B cell (primary cell): ENCODE data around the gene GAPVD1. TPM values are rescaled to one million over a fixed set of nuclear protein-coding genes. Genes with fewer than 3 reads are reported as not detected.

Source experiments
- ATAC-seq: fragments of 200-7000 bp; cut with Tn5 transposase; one replicate; pipeline ENCODE4 v1.10.0; 2021; ENCODE audit warnings: low read depth, mild to moderate bottlenecking, moderate number of reproducible peaks, moderate library complexity
- CTCF ChIA-PET: fragments of 350-600 bp; sonication (Branson Sonifier 250); formaldehyde crosslinking; loops from one replicate; lab custom pipeline; 2021; ENCODE audit warnings: antibody characterized with exemption, inconsistent platforms; lab: Charles Lee
- POLR2A ChIA-PET: fragments of 350-600 bp; sonication (Branson Sonifier 250); formaldehyde crosslinking; loops from one replicate; lab custom pipeline; 2021; ENCODE audit warnings: antibody characterized with exemption; lab: Charles Lee
- DNase-seq: peaks from one replicate; pipeline ENCODE4 v3.0.0; 2013
- H2AFZ ChIP-seq: 2 replicates; pipeline ENCODE4 v1.6.1; 2012; ENCODE audit warnings: mild to moderate bottlenecking, low read depth, low read length; ENCODE audit not compliant: insufficient read depth, poor library complexity, severe bottlenecking
- H3K27ac ChIP-seq, 2 donors: 1 replicate in 1 of 2; 2 replicates in 1 of 2; pipeline ENCODE4 v1.5.1; 2012 to 2013; ENCODE audit warnings: low read length in 2 of 2, mild to moderate bottlenecking in 2 of 2, moderate library complexity in 1 of 2
- H3K27me3 ChIP-seq, 4 experiments: fragments of 200-600 bp in 1 of 4; sonication (generic) in 1 of 4; replicated peaks in 1 of 4; 1 replicate in 2 of 4; 2 replicates in 2 of 4; pipeline versions ENCODE4 v1.6.1 to v1.7.0; 2013 to 2016; ENCODE audit warnings: low read length in 3 of 4, mild to moderate bottlenecking in 2 of 4, mixed read lengths in 1 of 4, moderate library complexity in 1 of 4; ENCODE audit not compliant: insufficient read depth in 4 of 4, control insufficient read depth in 3 of 4; ENCODE audit errors: control extremely low read depth in 1 of 4
- H3K36me3 ChIP-seq, 2 experiments: replicated peaks in 1 of 2; 1 replicate in 1 of 2; 2 replicates in 1 of 2; pipeline versions ENCODE4 v1.6.1 to v1.7.1; 2013; ENCODE audit warnings: low read length in 1 of 2; ENCODE audit not compliant: insufficient read depth in 2 of 2, control insufficient read depth in 1 of 2; ENCODE audit errors: control extremely low read depth in 1 of 2, extremely low read depth in 1 of 2
- H3K4me1 ChIP-seq, 2 donors: fragments of 200-600 bp in 1 of 2; sonication (generic) in 1 of 2; 1 replicate in 1 of 2; 2 replicates in 1 of 2; pipeline versions ENCODE4 v1.5.1 to v1.6.1; 2013 to 2017; ENCODE audit warnings: low read length in 2 of 2; ENCODE audit not compliant: control insufficient read depth in 2 of 2, insufficient read depth in 2 of 2
- H3K4me2 ChIP-seq: replicated peaks from 2 replicates; pipeline ENCODE3; 2012; ENCODE audit warnings: mild to moderate bottlenecking, low read depth, low read length; ENCODE audit not compliant: poor library complexity, severe bottlenecking
- H3K4me3 ChIP-seq, 5 experiments: fragments of 200-600 bp in 1 of 5; sonication (generic) in 1 of 5; 1 replicate in 3 of 5; 2 replicates in 2 of 5; pipeline versions ENCODE4 v1.5.1 to v1.7.0; 2011 to 2016; ENCODE audit warnings: low read length in 4 of 5, mild to moderate bottlenecking in 4 of 5, low read depth in 2 of 5, control low read depth in 1 of 5, moderate library complexity in 1 of 5; ENCODE audit not compliant: insufficient read depth in 1 of 5; ENCODE audit errors: control extremely low read depth in 1 of 5, extremely low read depth in 1 of 5
- H3K79me2 ChIP-seq: fragments of 200-600 bp; sonication (generic); one replicate; pipeline ENCODE4 v1.6.0; 2016; ENCODE audit warnings: low read length; ENCODE audit not compliant: control insufficient read depth, insufficient read depth
- H3K9ac ChIP-seq: fragments of 200-600 bp; sonication (generic); 2 replicates; pipeline ENCODE4 v1.6.1; 2017; ENCODE audit warnings: mild to moderate bottlenecking, low read length, moderate library complexity
- H3K9me3 ChIP-seq, 3 donors: one replicate each; pipeline versions ENCODE4 v1.6.1 to v1.7.1; 2013; ENCODE audit warnings: low read length in 2 of 3; ENCODE audit not compliant: control insufficient read depth in 2 of 3, insufficient read depth in 1 of 3; ENCODE audit errors: control extremely low read depth in 1 of 3
- H4K20me1 ChIP-seq: 2 replicates; pipeline ENCODE4 v1.6.0; 2012; ENCODE audit warnings: mild to moderate bottlenecking, low read length; ENCODE audit not compliant: insufficient read depth, control insufficient read depth, poor library complexity, severe bottlenecking
- H3K27ac Mint-ChIP-seq: one replicate; pipeline ENCODE4 v1.8.0; 2021; ENCODE audit warnings: mixed read lengths
- H3K27me3 Mint-ChIP-seq: one replicate; pipeline ENCODE4 v1.8.0; 2021; ENCODE audit warnings: mixed read lengths
- H3K4me1 Mint-ChIP-seq: one replicate; pipeline ENCODE4 v1.8.0; 2021; ENCODE audit warnings: mixed read lengths
- H3K4me3 Mint-ChIP-seq: one replicate; pipeline ENCODE4 v1.8.0; 2021; ENCODE audit warnings: mixed read lengths
- H3K9me3 Mint-ChIP-seq: one replicate; pipeline ENCODE4 v1.8.0; 2022; ENCODE audit warnings: mixed read lengths; ENCODE audit not compliant: insufficient read depth
- CTCF ChIP-seq: fragments of 200-600 bp; IDR thresholded peaks from one replicate; pipeline ENCODE4 v1.8.0; 2022; ENCODE audit warnings: antibody characterized with exemption, mild to moderate bottlenecking
- EZH2 ChIP-seq: IDR thresholded peaks from 2 replicates; pipeline ENCODE4 v1.6.1; 2012; ENCODE audit warnings: borderline replicate concordance, low read depth, mild to moderate bottlenecking, moderate library complexity, low read length; ENCODE audit not compliant: insufficient read depth, poor library complexity, severe bottlenecking
- WGBS: methylation state at CpG from one replicate; pipeline ENCODE4 v1.1.5; 2013; ENCODE audit warnings: missing lambda C conversion rate; ENCODE audit not compliant: insufficient coverage; 5-methylcytosine and 5-hydroxymethylcytosine counted together
- intact Hi-C: fragments of 100-400 bp; cut with micrococcal nuclease; formaldehyde crosslinking; loops from one replicate; pipeline ENCODE4 v1.10.0; 2022
- polyA plus RNA-seq: library from polyadenylated mRNA; depleted of rRNA; stranded (reverse); fragments of >200 nt; gene quantifications from 2 replicates; pipeline ENCODE4 v1.2.3, GENCODE V29; 2012
- total RNA-seq, 2 donors: library from RNA; stranded (reverse); fragments of 120-200 nt in 1 of 2; gene quantifications; 1 replicate in 1 of 2; 2 replicates in 1 of 2; pipeline versions ENCODE4 v1.2.3 to v1.2.4, GENCODE V29; 2013 to 2022

The GAPVD1 gene
- total and polyA plus RNA-seq, 2 donors (not counting 1 experiment from before 2014, with no cell fraction given) = 11.8 to 61.2 TPM

GRCh38 chr9:125377584-125378250, 116.1 kb downstream of the GAPVD1 start:
- peaks cover 7% of the 10 kb centered on the region for H3K27me3 Mint-ChIP-seq
- H3K27ac Mint-ChIP-seq = no peak overlapping the region
- H3K4me3 Mint-ChIP-seq = no peak overlapping the region
- peaks cover 7 to 10% of the 10 kb centered on the region in 2 donors for H3K4me1 ChIP-seq
- ATAC-seq (no peak), DNase-seq (no peak)
- H3K4me3 ChIP-seq = no peak overlapping the region
- H3K27ac ChIP-seq = no peak overlapping the region
- intact Hi-C loops = no loop called here
- peaks cover 7% of the 10 kb centered on the region for H3K4me1 Mint-ChIP-seq
- H3K9ac ChIP-seq = no peak overlapping the region
- H3K36me3 ChIP-seq = no peaks in the 10 kb centered on the region
- CTCF ChIA-PET = interaction anchor here (1.5 to 2.6 kb wide), 2 partner anchors 9 to 16 kb away, joined by 3 to 7 read pairs; no protein-coding TSS in a partner anchor
- peaks cover 0 to 32% (median 3%) of the 10 kb centered on the region in 4 experiments for H3K27me3 ChIP-seq
- no peaks in the 10 kb centered on the region for H4K20me1 ChIP-seq
- 68% methylated on average over 8 of the region's 8 CpGs for WGBS
- no peak for TF ChIP-seq CTCF
- TF ChIP-seq EZH2 = no peak
- POLR2A ChIA-PET = no interaction called here
- H3K9me3 ChIP-seq = no peaks in the 10 kb centered on the region
- H3K79me2 ChIP-seq = no peaks in the 10 kb centered on the region
- no peak overlapping the region for H2AFZ ChIP-seq
- H3K9me3 Mint-ChIP-seq = no peaks in the 10 kb centered on the region
- H3K4me2 ChIP-seq = no peak overlapping the region

- H3K4me1 Mint-ChIP-seq = peaks cover 7% of the 10 kb centered on the region
- no peak overlapping the region for H3K27ac ChIP-seq
- DNase-seq (no peak), ATAC-seq (no peak)
- CTCF ChIA-PET = interaction anchor here (2.6 kb wide), 1 partner anchor 10 kb away, joined by 7 read pairs; no protein-coding TSS in a partner anchor
- H3K79me2 ChIP-seq = no peaks in the 10 kb centered on the region
- peaks cover 0 to 32% (median 3%) of the 10 kb centered on the region in 4 experiments for H3K27me3 ChIP-seq
- no peak overlapping the region for H3K9ac ChIP-seq
- H3K4me3 Mint-ChIP-seq = no peak overlapping the region
- POLR2A ChIA-PET = no interaction called here
- WGBS = 87% methylated on average over 5 of the region's 9 CpGs
- no peaks in the 10 kb centered on the region for H3K9me3 ChIP-seq
- no peak overlapping the region for H3K4me2 ChIP-seq
- TF ChIP-seq CTCF = no peak
- no peak for TF ChIP-seq EZH2
- no peak overlapping the region for H3K27ac Mint-ChIP-seq
- no peak overlapping the region for H3K4me3 ChIP-seq
- H3K27me3 Mint-ChIP-seq = peaks cover 7% of the 10 kb centered on the region
- H2AFZ ChIP-seq = no peak overlapping the region
- intact Hi-C loops = no loop called here
- peaks cover 7 to 10% of the 10 kb centered on the region in 2 donors for H3K4me1 ChIP-seq
- no peaks in the 10 kb centered on the region for H3K36me3 ChIP-seq
- no peaks in the 10 kb centered on the region for H3K9me3 Mint-ChIP-seq
- no peaks in the 10 kb centered on the region for H4K20me1 ChIP-seq
Measured at GRCh38 chr9:125378778-125379177, 117.2 kb downstream of the GAPVD1 start.
